HFF-Myc (cell line): ENCODE results near the gene FAM167B.
"Not testable (repeated sequence)": the region's sequence is repeated elsewhere in the genome, so short reads cannot be mapped to it uniquely, and the experiment has no call there.

Source experiments
- DNase-seq: peaks from one replicate; pipeline ENCODE4 v3.0.0-alpha.2; 2011; ENCODE audit warnings: low read depth; ENCODE audit errors: extremely low read depth
- H3K4me3 ChIP-seq: replicated peaks from 2 replicates; pipeline ENCODE4 v1.5.1; 2011; ENCODE audit warnings: low read depth, mild to moderate bottlenecking, control low read depth, low read length
- TF ChIP-seq, protein P1 (sequence below): IDR thresholded peaks from 2 replicates; pipeline ENCODE4 v1.5.1; 2012; ENCODE audit warnings: mild to moderate bottlenecking, low read depth, low read length, control low read depth; ENCODE audit errors: missing control alignments

Gene FAM167B

DNA sequence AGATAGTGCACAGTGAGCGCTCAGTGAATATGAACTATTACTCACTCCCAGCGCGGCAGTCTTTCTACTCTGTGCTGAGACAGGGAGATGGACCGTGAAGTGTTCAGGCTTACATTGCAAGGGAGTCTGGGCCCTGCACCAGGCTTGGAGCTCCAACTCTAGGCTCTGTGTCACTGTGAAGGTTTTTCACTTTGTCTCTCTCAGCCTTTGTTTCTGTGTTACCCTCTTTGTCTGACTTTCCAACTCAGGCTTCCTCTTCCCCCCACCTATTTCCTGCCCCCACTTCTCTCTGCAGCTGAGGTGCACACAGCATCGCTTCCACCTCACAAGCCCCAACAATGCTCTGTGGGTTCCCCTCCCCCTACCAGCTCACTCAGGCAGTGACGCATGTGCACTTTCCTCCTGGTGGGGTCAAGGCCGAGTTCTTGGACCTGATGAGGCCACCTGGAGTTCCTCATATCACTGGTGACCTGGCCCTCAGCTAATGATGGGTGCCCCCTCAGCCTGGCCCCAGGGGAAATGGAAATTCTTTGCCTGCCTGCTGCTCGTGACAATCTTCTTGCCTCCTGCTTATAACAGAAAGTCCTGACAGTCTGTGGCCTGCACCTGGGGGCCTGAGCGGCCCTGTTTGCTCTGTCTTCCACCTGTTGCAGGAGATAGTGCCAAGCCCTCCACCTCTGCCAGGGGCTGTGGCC, 3.0 kb downstream of the FAM167B start:
- TF ChIP-seq, protein P1, sequence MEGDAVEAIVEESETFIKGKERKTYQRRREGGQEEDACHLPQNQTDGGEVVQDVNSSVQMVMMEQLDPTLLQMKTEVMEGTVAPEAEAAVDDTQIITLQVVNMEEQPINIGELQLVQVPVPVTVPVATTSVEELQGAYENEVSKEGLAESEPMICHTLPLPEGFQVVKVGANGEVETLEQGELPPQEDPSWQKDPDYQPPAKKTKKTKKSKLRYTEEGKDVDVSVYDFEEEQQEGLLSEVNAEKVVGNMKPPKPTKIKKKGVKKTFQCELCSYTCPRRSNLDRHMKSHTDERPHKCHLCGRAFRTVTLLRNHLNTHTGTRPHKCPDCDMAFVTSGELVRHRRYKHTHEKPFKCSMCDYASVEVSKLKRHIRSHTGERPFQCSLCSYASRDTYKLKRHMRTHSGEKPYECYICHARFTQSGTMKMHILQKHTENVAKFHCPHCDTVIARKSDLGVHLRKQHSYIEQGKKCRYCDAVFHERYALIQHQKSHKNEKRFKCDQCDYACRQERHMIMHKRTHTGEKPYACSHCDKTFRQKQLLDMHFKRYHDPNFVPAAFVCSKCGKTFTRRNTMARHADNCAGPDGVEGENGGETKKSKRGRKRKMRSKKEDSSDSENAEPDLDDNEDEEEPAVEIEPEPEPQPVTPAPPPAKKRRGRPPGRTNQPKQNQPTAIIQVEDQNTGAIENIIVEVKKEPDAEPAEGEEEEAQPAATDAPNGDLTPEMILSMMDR, result no peak
- DNase-seq, result no peak
- no peak overlapping the region for H3K4me3 ChIP-seq

DNA sequence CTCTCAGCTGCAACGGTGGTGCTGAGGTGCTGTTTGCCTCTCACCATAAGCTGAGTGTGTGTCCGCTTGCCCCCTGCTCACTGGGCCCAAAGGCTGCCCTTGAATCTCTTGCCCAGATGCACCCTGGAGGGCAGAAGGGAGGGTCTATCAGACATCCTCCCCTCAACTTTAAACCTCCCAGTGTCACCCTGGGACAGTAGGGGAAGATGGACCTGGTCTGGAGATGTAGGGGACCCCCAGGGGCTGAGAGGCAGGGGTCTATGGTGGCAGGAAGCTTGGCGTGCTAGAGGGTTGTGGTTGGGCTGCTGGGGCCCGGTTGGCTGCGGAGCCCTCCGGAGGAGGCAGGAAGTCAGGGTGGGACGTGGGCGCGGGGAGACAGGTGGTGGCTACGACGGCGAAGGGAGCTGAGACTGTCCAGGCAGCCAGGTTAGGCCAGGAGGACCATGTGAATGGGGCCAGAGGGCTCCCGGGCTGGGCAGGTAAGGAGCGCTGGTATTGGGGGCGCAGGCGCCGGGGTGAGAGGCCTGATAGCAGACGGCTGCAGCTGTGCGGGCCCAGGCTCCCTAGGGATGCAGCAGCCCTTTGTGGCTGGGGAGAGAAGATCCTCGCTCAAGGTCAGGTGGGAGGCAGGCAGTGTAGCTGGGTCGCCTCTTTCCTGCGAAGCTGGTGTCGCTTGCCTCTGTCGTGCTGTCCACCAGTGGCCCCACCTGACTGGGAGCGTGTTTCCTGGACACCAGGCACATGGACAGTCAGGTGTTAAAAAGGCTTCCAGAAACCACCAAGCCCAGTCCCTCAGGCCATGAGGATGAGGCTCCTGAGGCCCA, 4.1 kb downstream of the FAM167B start, which contains the start of gene LCK:
Gene LCK, plus strand, starts transcription at position 373 of the 824 bp plus-strand sequence. CDS start 23,065 bp downstream, outside the sequence.
- no peak for DNase-seq
- H3K4me3 ChIP-seq, result no peak within 1 kb of the TSS
- TF ChIP-seq, protein P1, result no peak

DNA sequence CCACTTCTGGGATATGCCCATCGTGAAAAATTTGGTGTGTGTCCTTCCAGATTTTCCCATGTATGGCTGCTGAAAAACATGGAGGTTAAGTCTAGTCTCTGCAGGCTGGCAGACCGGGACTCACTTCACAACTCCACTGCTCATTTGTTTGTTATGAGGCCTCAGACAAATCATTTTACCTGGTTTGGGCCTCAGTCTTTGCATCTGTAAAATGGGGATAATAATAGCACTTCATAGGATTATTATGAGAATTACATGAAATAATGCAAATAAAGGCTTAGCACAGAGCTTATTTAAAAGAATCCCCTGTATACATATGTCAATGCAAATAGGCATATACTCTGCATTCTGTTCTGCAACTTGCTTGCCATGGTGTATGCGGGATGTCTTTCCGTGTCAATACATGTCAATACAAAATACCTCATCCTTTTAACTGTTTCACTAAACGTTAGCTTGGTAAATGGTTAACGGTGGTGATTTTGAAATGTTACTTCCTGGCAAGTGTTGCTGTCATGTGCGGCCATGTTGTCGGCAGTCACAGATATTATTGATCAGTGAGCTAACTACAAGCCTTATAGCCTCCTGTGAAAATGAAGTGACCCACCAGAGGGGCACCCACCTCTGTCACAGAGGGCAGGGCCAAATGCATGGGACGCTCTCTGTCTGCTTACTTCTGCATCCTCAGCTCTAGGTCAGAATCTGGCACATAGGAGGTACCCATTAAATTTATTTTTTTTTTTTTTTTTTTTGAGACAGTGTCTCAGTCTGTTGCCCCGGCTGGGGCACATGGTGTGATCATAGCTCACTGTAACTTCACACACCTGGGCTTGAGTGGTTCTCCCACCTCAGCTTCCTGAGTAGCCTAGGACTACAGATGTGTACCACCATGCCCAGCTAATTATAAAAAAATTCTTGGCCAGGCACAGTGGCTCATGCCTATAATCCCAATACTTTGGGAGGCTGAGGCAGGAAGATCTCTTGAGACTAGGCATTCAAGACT, 8.3 kb downstream of the FAM167B start:
- no peak overlapping the region for H3K4me3 ChIP-seq
- no peak for DNase-seq
- TF ChIP-seq, protein P1, result no peak

DNA sequence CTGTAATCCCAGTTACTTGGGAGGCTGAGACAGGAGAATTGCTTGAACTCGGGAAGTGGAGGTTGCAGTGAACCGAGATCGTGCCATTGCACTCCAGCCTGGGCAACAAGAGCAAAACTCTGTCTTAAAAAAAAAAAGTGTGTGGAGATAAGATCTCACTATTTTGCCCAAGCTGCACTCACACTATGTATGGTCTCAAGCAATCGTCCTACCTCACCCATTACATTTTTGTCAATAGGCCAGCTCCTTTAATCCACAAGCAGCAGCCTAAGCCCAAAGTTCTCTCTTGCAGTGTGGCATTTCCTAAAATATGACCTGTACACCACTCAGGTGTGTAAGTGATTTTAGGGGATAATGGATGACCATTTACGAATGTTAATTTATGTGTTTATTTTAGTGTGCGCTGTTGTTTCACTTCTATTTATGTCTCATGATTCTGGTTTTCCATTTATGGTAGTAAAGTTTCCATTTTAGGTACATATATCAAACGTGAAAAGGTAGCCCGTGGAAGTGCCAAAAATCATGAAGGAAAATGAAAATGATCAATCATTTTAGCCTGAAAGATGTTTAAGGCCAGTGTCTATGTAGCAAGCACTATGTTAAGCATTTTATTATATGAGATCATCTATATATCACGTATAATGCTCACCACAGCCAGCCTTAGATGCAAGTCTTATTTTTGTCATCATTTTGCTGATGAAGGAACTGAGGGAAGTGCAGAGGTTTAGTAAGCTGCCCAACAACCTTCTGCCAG, 9.6 kb downstream of the FAM167B start:
- TF ChIP-seq, protein P1, result no peak
- DNase-seq, result no peak
- no peak overlapping the region for H3K4me3 ChIP-seq

DNA sequence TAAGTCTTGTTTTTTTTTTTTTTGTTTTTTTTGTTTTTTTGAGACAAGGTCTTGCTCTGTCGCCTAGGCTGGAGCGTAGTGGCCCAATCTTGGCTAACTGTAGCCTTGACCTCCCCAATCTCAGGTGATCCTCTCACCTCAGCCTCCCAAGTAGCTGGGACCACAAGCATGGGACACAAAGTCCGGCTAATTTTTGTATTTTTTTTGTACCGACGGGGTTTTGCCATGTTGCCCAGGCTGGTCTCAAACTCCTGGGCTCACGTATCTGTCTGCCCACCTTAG, 10.1 kb downstream of the FAM167B start:
- H3K4me3 ChIP-seq, result no peak overlapping the region

DNA sequence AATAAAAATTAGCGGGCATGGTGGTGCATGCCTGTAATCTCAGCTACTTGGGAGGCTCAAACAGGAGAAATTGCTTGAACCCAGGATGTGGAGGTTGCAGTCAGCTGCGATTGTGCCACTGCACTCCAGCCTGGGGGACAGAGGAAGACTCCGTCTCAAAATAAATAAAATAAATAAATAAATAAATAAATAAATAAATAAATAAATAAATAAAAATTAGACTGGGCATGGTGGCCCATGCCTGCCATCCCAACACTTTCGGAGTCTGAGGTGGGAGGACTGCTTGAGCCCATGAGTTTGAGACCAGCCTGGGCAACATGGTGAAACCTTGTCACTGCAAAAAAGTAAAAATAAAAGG, 16.2 kb downstream of the FAM167B start:
- not testable (repeated sequence) for H3K4me3 ChIP-seq, DNase-seq

More for the DNA sequence above, 10.1 kb downstream of the FAM167B start:
- DNase-seq, result no peak
- TF ChIP-seq, protein P1, result no peak
